SHP77 (cell line): Measurements from ENCODE around the gene TRIM10.
"Not testable (repeated sequence)": the region's sequence is repeated elsewhere in the genome, so short reads cannot be mapped to it uniquely, and the experiment has no call there.

Source experiments
- DNase-seq, 2 experiments: peaks; one replicate each; lab custom pipeline; 2025; lab: John Stamatoyannopoulos, UW

Gene TRIM10

GRCh38 chr6:30154061-30154460, 7.0 kb downstream of the TRIM10 start:
- no peak for DNase-seq

- no peak for DNase-seq
Observed at GRCh38 chr6:30152910-30153610, 8.0 kb downstream of the TRIM10 start.

DNA sequence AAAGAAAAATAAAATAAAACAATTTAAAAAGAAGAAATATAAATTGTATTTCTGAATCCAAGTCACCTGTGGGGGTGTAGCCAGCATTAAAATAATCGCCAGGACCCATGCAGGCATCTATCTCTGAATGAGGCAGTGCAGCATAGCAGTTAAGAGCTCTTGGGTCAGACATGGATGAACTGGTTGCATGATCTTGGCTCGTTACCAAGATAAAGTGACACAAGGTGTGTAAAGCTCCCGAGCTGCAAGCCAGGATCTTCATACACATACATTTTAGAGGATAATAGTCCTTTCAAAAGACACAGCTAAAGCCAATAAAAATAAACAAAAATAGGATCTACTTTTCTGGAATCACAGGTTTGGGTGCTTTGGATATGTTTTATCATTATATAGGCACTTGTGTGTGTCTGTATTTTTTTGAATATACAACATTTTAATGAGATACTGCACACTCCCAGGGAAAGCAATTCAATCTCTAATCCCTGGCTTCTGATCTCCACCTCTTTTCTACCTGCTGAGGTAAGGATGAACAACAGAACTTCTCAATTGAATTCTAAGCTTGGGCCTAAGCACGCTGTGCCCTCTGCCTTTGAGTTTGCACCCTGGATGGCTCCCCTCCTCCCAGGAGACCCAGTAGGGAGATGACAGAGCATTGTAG, 8.9 kb downstream of the TRIM10 start:
- DNase-seq, result peak in 1 of 2 experiments; percentile 13

GRCh38 chr6:30151580-30151979, 9.4 kb downstream of the TRIM10 start:
- DNase-seq, result no peak

DNA sequence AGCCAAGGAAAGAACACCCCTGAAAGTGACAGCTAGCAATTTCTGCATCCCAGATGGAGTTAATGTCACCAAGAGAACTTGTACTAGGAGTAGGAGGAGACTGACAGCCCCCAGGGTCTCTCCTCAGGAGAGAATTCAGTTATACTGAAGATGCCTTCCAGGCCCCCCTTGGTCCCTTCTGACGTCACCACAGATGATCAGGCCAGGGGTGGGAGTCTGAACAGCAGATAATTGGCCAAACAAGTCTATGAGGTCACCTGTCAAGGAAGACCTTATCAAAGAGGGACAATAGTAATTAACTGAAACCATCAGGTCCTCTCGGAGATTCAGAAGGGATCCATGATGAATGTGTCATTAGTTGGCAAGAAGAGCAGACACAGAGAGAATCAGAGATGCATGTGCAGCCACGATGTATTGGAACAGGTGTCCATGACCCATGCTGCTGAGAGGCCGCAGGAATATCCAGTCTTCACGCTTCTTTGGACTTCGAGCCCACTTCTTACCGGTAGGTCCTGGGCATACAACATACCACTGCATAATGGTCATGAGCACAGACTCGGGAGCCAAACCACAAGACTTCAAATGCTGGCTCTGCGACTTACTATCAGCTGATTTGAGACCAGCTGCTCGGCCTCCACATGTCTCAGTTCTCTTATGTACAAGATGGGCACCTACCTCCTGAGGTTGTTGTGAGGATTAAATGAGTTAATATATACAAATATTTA, 10.2 kb downstream of the TRIM10 start:
- no peak for DNase-seq

GRCh38 chr6:30149858-30150550, 11.0 kb downstream of the TRIM10 start:
- DNase-seq, result no peak

DNA sequence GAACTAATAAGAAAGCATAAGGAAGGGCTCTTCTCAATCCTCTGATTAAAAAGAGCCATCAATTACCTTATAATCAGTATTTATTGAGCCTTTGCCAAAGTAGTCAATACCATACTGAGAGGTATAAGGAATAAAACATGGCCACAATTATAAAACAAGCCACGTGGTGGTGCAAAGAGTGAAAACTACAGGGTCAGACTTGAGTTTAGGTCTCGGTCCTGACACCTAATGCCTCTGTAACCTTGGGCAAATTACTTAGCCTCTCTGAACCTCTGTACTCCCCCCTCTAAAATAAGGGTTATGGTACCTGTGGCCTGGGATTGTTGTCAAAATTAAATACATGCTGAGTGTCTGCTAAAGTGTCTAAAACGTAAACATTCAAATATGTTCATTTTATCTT, 11.8 kb downstream of the TRIM10 start:
- DNase-seq, result no peak

- DNase-seq, result no peak
Observed at GRCh38 chr6:30147096-30147495, 13.9 kb downstream of the TRIM10 start.

GRCh38 chr6:30145818-30146217, 15.2 kb downstream of the TRIM10 start:
- DNase-seq, result no peak

GRCh38 chr6:30144811-30145210, 16.2 kb downstream of the TRIM10 start:
- no peak for DNase-seq

GRCh38 chr6:30143780-30144179, 17.2 kb downstream of the TRIM10 start:
- no peak for DNase-seq

DNA sequence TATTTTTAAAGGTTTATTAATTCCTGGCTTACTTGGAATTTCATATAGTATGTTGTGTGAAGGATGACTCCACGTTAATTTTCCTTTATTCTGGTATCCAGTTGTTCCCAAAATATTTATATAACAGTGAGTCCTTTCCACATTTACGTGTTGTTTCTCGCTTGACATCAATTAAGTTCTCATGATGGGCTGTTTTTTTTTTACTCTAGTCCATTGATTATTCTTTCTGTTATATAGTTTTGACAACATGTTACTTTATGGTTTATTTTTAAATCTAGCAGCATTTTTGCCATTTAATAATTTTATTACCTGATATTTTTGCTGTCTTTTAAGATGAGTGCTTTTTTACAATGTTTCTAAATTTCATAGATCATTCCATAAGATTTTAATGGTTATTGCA, 18.3 kb downstream of the TRIM10 start:
- no peak for DNase-seq

GRCh38 chr6:30140240-30140639, 20.8 kb downstream of the TRIM10 start:
- DNase-seq, result not testable (repeated sequence)

DNA sequence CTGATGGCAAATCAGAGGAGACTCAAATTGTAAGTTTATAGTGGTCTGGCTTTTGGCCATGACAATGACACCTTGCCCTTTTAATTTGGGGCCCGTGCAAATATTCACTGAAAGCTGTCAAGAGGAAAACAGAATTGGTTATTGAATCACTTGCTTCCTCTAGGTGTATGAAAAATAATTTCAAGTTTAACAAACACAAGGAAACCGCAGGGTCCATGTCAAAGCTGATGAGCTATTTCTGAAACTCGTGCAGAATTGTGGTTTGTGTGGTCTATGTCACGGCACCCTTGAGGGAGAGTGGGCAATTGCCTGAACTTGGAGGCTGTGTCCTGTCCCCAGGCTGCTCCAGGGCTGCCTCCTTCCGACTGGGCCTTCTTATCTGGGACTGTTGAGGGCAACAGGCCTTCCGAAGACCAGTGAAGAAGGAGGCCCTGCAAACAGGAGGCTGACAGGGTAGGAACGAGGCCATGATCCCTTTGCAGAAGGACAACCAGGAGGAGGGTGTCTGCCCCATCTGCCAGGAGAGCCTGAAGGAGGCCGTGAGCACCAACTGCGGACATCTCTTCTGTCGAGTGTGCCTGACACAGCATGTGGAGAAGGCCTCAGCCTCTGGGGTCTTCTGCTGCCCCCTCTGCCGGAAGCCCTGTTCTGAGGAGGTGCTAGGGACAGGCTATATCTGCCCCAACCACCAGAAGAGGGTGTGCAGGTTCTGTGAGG, 24.3 kb downstream of the TRIM10 start:
- DNase-seq, result no peak

DNA sequence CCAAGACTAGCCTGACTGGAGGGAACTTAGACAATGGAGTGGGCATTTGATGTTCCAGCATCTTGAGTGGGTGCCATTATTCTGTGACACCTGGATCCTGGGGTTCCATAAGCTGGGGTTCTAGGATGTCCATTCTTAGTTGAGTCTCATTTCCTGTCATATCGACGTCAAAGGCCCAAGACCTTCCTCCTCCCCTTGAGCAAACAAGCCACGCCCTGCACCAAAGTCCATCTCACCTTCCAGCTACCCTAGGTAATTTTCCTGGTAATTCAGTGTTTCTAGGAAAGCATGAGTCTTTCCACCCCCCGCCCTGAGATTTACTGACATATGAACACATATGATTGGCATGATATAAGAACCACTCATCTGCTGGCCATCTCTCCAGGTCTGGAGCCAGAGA, 25.3 kb downstream of the TRIM10 start, which contains the start of gene TRIM40:
TSS of gene TRIM40 (plus strand) at position 384 of the 400 bp plus-strand sequence. CDS start 897 bp downstream, outside the sequence.
- DNase-seq, result no peak

- no peak for DNase-seq
Observed at GRCh38 chr6:30135147-30135546, 25.9 kb downstream of the TRIM10 start.

DNA sequence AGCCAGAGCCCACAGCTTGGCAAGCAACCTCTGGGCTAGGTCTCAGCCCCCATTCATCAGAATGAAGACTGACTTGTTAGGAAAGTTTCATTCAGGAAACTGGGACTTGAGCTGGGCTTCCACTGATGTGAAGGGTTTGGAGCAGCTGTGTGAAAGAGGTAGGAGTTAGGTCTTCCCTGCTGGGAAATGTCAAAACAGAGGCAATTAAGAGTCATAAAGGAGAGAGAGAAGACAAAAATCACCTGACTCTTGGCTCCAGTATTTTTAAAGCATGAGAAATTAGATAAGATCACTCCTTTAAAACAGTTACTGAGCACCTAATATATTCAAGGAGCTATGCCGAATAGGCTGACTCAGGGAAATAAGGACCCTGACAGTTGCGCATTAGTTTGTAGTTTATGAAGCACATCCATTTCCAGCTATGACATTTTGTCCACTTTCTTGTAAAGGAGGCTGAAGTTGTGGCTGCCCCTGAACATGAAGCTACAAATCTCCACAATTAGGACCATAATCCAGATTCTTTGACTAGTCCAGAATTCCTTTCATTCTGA, 29.0 kb downstream of the TRIM10 start:
- DNase-seq, result no peak

- peak; percentile 70 to 86 for DNase-seq
Observed at GRCh38 chr6:30130887-30131862, 29.8 kb downstream of the TRIM10 start.

DNA sequence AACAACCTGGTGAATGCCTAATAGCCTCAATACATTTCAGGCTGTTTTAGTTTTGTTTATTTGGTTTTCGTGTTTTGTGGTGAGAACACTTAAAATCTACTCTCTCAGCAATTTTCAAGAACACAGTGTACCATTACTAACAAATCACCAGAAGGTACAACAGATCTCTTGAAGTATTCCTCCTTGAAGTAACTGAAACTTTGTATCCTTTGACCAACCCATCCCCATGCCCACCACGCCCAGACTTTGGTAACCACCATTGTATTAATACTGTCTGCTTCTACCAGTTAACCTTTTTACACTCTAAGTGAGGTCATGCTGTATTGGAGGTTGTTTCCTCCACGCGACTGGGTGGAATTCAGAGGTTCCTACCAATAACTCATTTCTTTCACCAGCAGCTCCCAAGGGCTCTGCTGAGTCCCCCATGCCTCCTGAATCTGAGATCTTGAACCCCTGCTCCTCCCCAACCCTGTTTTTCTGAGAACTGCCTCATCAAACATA, 30.8 kb downstream of the TRIM10 start:
- no peak for DNase-seq
